Measurements from ENCODE around the gene PPP1R14B. TPM values are rescaled to one million over a fixed set of nuclear protein-coding genes. Genes with fewer than 3 reads are reported as not detected.

The PPP1R14B gene
- total RNA-seq, 1 donor from 2014 or later, result 238 TPM

GRCh38 chr11:64287676-64288352 is 41.1 kb upstream of the PPP1R14B start:
- no peak for DNase-seq (ENCODE audit: low spot score)
- H3K27me3 Mint-ChIP-seq (ENCODE audit: insufficient read depth), result peaks cover 19% of the 10 kb centered on the region
- peak overlapping the region; percentile 58 for H3K4me3 Mint-ChIP-seq
- peaks cover 5% of the 10 kb centered on the region for H3K36me3 Mint-ChIP-seq (ENCODE audit: low read depth)
- peaks cover 24% of the 10 kb centered on the region for H3K4me1 Mint-ChIP-seq (ENCODE audit: low read depth)
- no peaks in the 10 kb centered on the region for H3K9me3 Mint-ChIP-seq
- intact Hi-C loops (cut with micrococcal nuclease), result loop anchor here (10.0 kb wide), 1 partner anchor 313 kb away; the partner anchor contains the start of gene COX8A
- no peak overlapping the region for H3K27ac Mint-ChIP-seq

GRCh38 chr11:64286801-64287159 is 40.0 kb upstream of the PPP1R14B start:
- Mint-ChIP-seq H3K27ac (peak overlapping the region; percentile 80), H3K4me1 (ENCODE audit: low read depth) (peaks cover 27% of the 10 kb centered on the region), H3K27me3 (ENCODE audit: insufficient read depth) (peaks cover 16% of the 10 kb centered on the region), H3K36me3 (ENCODE audit: low read depth) (peaks cover 8% of the 10 kb centered on the region), H3K4me3 (peak overlapping the region; percentile 86), H3K9me3 (no peaks in the 10 kb centered on the region)
- intact Hi-C loops (cut with micrococcal nuclease), result loop anchor here (10.0 kb wide), 1 partner anchor 312 kb away; the partner anchor contains the start of gene COX8A
- no peak for DNase-seq (ENCODE audit: low spot score)

- Mint-ChIP-seq H3K36me3 (ENCODE audit: low read depth) (peaks cover 13% of the 10 kb centered on the region), H3K4me3 (peak overlapping the region; percentile 86), H3K9me3 (no peaks in the 10 kb centered on the region), H3K27me3 (ENCODE audit: insufficient read depth) (peaks cover 14% of the 10 kb centered on the region), H3K4me1 (ENCODE audit: low read depth) (peaks cover 33% of the 10 kb centered on the region), H3K27ac (peak overlapping the region; percentile 80)
- no peak for DNase-seq (ENCODE audit: low spot score)
- intact Hi-C loops (cut with micrococcal nuclease), result loop anchor here (1.0 to 10.0 kb wide), 6 partner anchors 16 to 311 kb away; partner anchors contain the start of genes CCDC88B, COX8A, ESRRA and PRDX5
These were observed 39.4 kb upstream of the PPP1R14B start for GRCh38 chr11:64285885-64286800.

DNA sequence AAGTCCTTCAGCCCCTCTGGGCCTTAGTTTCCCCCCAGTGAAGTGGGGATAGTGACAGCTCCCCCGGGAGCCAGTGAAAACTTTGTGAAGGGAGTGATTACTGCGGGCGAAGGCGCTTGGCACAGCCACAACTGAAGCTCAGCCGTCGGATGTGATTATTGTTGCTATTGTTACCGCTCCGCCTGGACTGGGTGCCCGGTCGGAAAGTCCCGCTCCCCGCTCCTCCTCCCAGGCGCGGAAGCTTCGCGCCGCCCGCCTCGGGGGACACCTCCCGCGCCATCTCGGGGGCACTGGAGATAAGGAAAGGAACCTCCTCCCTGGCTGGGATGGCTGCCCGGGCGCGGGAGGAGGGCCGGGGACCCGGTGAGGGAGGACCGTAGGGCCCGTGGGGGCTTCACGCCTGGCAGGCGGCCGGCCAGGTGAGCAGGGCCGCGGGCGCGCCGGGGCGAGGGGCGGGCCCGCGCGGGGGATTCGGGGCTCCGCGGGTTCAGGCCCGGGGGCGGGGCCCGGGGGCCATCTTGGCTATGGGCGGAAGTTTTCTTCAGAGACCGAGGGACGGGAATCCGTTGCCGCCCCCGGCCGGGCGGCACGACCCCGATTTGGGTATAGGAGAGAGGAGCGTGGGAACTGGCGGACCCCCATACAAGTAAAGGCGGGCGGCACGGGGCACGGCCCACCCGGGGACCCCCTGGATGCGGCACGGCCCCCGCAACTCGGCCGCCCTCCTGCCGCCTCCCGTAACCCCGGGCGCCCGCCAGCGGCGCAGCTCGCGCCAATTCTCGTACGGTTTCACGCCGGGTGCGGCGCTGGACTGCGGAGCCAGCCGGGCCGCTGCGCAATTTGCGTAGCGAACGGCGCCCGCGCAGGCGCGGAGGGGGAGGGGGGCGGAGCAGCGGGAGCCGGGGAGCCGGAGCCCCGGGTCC is 38.5 kb upstream of the PPP1R14B start, which contains the start of gene GPR137:
Gene GPR137, plus strand, starts transcription at position 887 of the 923 bp plus-strand sequence. CDS start 677 bp downstream, outside the sequence.
- H3K9me3 Mint-ChIP-seq, result no peaks in the 10 kb centered on the region
- intact Hi-C loops (cut with micrococcal nuclease), result loop anchor here (1.0 to 10.0 kb wide), 9 partner anchors 15 to 310 kb away; partner anchors contain the start of genes CCDC88B, COX8A, DNAJC4 and ESRRA
- peak within 1 kb of the TSS; percentile 87 for H3K4me3 Mint-ChIP-seq
- H3K27ac Mint-ChIP-seq, result peak within 1 kb of the TSS; percentile 95
- peaks cover 30% of the 10 kb centered on the region for H3K4me1 Mint-ChIP-seq (ENCODE audit: low read depth)
- H3K36me3 Mint-ChIP-seq (ENCODE audit: low read depth), result peaks cover 11% of the 10 kb centered on the region
- peaks cover 5% of the 10 kb centered on the region for H3K27me3 Mint-ChIP-seq (ENCODE audit: insufficient read depth)
- DNase-seq (ENCODE audit: low spot score), result peak; percentile 89

DNA sequence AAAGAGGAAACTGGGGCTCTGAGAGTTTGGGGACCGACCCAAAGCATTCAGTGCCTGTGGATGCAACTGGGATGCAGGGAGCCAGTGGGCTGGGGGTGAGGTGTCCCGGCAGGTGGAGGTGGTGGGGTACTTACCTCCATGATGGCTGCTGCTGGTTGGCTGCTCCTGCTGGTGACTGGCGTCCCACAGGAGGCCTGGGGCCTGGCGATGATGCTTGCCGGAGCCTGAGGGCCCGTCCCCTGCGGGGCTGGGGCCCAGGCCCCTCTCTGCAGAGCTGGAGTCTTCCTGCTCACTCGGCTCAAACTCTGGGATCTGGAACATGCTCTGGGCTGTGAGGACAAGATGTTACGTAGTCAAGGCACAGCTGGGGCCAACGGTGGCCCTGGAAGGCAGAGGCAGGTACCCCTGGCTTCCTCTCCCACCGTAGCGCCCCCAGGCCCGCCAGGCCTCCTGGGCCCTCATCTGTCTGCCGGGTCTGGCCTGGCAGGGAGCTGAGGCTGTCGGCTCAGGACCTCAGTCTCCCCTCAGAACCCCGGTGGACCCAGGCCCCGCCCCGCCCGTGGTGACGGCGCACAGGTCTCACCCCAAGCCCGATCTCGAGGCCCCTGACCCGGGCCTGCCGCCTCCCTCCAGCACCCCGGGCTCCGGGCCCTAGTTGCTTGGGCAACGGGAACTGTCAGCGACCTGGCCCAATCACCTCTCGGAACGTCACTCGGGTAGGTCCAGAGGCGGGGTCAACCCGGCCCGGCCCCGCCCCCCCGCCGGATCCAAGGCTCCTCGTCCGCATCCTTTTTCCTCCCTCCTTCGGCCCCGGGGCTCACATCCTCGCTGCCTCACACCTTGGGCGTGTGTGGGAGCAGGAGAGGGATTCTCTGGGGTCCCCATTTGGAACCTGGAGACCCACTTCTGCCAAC is 37.6 kb upstream of the PPP1R14B start, which contains the start of gene BAD:
Gene BAD, minus strand, starts transcription at position 618 of the 914 bp plus-strand sequence. Its CDS starts 297 bp downstream, at position 321.
- Mint-ChIP-seq H3K36me3 (ENCODE audit: low read depth) (peaks cover 13% of the 10 kb centered on the region), H3K9me3 (no peaks in the 10 kb centered on the region), H3K27ac (peak within 1 kb of the TSS; percentile 95), H3K4me3 (peak within 1 kb of the TSS; percentile 87), H3K27me3 (ENCODE audit: insufficient read depth) (peaks cover 1% of the 10 kb centered on the region), H3K4me1 (ENCODE audit: low read depth) (peaks cover 30% of the 10 kb centered on the region)
- intact Hi-C loops (cut with micrococcal nuclease), result loop anchor here (1.0 to 10.0 kb wide), 5 partner anchors 43 to 310 kb away; partner anchors contain the start of genes CCDC88B, COX8A, DNAJC4 and FKBP2
- DNase-seq (ENCODE audit: low spot score), result peak; percentile 91

DNA sequence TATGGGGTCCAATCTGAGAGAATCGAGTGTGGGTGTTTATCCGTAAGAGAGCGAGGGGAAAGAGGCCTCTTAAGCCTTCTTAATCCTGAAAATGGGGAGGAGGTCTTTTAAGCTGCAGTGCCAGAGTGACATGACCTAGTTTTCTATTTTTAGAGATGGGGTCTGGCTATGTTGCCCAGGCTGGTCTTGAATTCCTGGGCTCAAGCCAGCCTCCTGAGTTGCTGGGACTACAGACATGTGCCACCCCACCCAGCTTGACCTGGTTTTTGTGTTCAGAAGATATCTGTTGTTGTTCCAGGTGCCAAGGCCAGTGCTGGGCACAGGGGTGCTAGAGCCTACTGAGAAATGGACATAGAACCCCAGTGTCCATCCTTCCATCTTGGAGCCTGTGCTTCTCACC is 36.3 kb upstream of the PPP1R14B start:
- H3K27me3 Mint-ChIP-seq (ENCODE audit: insufficient read depth), result no peaks in the 10 kb centered on the region
- intact Hi-C loops (cut with micrococcal nuclease), result loop anchor here (10.0 kb wide), 1 partner anchor 308 kb away; the partner anchor contains the start of gene COX8A
- DNase-seq (ENCODE audit: low spot score), result no peak
- peaks cover 13% of the 10 kb centered on the region for H3K36me3 Mint-ChIP-seq (ENCODE audit: low read depth)
- H3K27ac Mint-ChIP-seq, result no peak overlapping the region
- H3K4me1 Mint-ChIP-seq (ENCODE audit: low read depth), result peaks cover 30% of the 10 kb centered on the region
- peak overlapping the region; percentile 84 for H3K4me3 Mint-ChIP-seq
- H3K9me3 Mint-ChIP-seq, result no peaks in the 10 kb centered on the region

DNA sequence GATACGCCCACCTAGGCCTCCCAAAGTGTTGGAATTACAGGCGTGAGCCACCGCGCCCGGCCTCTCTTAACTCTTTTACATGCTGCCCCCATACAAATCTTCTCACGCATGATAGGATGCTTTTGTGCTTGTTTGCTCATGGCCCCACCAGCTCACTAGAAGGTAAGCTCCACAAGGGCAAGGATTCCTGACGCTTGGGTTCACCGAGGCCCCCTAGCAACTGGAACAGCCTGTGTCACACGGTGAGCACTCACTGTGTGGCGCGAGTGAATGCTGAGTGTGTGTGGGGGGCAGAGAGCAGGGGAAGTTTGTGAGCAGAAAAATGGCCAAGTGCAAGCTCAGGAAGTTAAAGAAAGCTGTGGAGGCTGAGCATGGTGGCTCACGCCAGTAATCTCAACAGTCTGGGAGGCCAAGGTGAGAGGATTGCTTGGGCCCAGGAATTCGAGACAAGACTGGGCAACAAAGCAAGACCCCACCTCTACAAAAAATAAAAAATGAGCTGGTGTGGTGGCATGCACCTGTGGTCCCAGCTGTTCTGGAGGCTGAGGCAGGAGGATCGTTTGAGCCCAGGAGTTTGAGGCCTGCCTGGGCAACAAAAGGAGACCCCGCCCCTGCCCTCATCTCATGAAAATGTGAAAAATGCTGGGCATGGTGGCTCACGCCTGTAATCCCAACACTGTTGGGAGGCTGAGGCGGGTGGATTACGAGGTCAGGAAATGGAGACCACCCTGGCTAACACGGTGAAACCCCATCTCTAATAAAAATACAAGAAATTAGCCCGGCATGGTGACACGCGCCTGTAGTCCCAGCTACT is 35.4 kb upstream of the PPP1R14B start:
- peaks cover 13% of the 10 kb centered on the region for H3K36me3 Mint-ChIP-seq (ENCODE audit: low read depth)
- no peak overlapping the region for H3K4me3 Mint-ChIP-seq
- no peak overlapping the region for H3K27ac Mint-ChIP-seq
- H3K4me1 Mint-ChIP-seq (ENCODE audit: low read depth), result peaks cover 30% of the 10 kb centered on the region
- H3K9me3 Mint-ChIP-seq, result no peaks in the 10 kb centered on the region
- intact Hi-C loops (cut with micrococcal nuclease), result loop anchor here (10.0 kb wide), 1 partner anchor 307 kb away; the partner anchor contains the start of gene COX8A
- no peak for DNase-seq (ENCODE audit: low spot score)
- H3K27me3 Mint-ChIP-seq (ENCODE audit: insufficient read depth), result no peaks in the 10 kb centered on the region

- intact Hi-C loops (cut with micrococcal nuclease), result no loop called here
- no peak overlapping the region for H3K4me3 Mint-ChIP-seq
These were observed 31.9 kb upstream of the PPP1R14B start for GRCh38 chr11:64278576-64279190.

DNA sequence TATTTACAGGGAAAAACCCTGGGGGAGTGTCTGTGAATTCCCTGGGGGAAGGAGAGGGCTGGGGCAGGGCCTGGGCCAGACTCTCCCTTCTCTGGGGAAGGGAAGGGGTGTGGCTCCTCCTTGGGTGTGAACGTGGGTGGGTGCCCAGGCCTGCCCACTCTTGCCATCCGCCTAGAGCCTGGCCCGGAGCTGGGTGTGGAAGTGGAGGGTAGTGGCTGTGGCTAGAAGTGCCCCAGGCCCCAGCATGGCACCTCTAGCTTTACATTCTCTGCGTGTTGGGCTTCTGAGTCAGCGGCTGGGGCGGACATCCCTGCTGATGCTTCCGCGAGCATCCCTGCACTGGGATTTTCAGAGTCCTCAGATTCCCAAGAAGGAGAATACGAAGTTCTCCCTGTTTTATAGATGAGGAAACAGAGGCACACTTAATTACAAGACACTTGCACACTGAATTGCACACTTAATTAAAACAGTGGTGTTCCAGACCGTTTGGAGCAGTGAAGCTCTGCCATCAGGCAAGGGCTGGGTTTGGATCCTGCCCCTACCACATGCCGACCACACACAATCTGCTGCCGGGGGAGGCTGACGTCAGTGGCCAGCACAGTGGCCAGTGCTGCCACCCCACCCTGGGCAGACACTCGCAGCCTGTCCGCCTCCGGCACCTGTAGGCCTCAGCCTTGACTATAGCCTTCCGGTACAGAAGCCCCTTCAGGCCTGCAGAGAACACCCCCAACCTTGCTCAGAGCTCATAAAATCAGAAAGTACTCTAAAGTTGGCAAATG is 30.1 kb upstream of the PPP1R14B start:
- H3K27me3 Mint-ChIP-seq (ENCODE audit: insufficient read depth), result no peaks in the 10 kb centered on the region

More at GRCh38 chr11:64278576-64279190, 31.9 kb upstream of the PPP1R14B start:
- Mint-ChIP-seq H3K27me3 (ENCODE audit: insufficient read depth) (no peaks in the 10 kb centered on the region), H3K27ac (peak overlapping the region; percentile 43), H3K36me3 (ENCODE audit: low read depth) (peaks cover 11% of the 10 kb centered on the region), H3K4me1 (ENCODE audit: low read depth) (peaks cover 17% of the 10 kb centered on the region), H3K9me3 (no peaks in the 10 kb centered on the region)
- DNase-seq (ENCODE audit: low spot score), result no peak

GRCh38 chr11:64275841-64276240 is 29.1 kb upstream of the PPP1R14B start:
- no peaks in the 10 kb centered on the region for H3K27me3 Mint-ChIP-seq (ENCODE audit: insufficient read depth)
- no peak for DNase-seq (ENCODE audit: low spot score)
- intact Hi-C loops (cut with micrococcal nuclease), result no loop called here
- no peaks in the 10 kb centered on the region for H3K9me3 Mint-ChIP-seq
- H3K36me3 Mint-ChIP-seq (ENCODE audit: low read depth), result peaks cover 5% of the 10 kb centered on the region
- peaks cover 10% of the 10 kb centered on the region for H3K4me1 Mint-ChIP-seq (ENCODE audit: low read depth)
- H3K4me3 Mint-ChIP-seq, result no peak overlapping the region
- H3K27ac Mint-ChIP-seq, result no peak overlapping the region

More for the DNA sequence above, 30.1 kb upstream of the PPP1R14B start:
- no peak overlapping the region for H3K4me3 Mint-ChIP-seq
- peaks cover 17% of the 10 kb centered on the region for H3K4me1 Mint-ChIP-seq (ENCODE audit: low read depth)
- no peak overlapping the region for H3K27ac Mint-ChIP-seq
- H3K9me3 Mint-ChIP-seq, result no peaks in the 10 kb centered on the region
- H3K36me3 Mint-ChIP-seq (ENCODE audit: low read depth), result peaks cover 12% of the 10 kb centered on the region
- DNase-seq (ENCODE audit: low spot score), result no peak
- intact Hi-C loops (cut with micrococcal nuclease), result no loop called here
